GM10248 (cell line): ENCODE results near the gene GBF1.

ENCODE experiments used
- CTCF ChIA-PET: fragments of 300-600 bp; sonication (Branson Sonifier 250); formaldehyde crosslinking; extraction: SDS; loops from one replicate; lab custom pipeline; 2021; ENCODE audit warnings: antibody characterized with exemption; lab: Yijun Ruan, JAX
- POLR2A ChIA-PET: fragments of 350-650 bp; sonication (Branson Sonifier 250); formaldehyde crosslinking; extraction: SDS; loops from one replicate; lab custom pipeline; 2020; ENCODE audit warnings: antibody characterized with exemption; lab: Yijun Ruan, JAX
- DNase-seq: peaks from one replicate; pipeline ENCODE4 v3.0.0; 2012; ENCODE audit errors: extremely low spot score
- CTCF ChIP-seq: IDR thresholded peaks from 2 replicates; pipeline ENCODE4 v1.5.1; 2012; ENCODE audit warnings: mild to moderate bottlenecking, low read depth; ENCODE audit errors: extremely low read depth, missing control alignments, control extremely low read depth

Gene GBF1

GRCh38 chr10:102281102-102281487 lies 35.8 kb downstream of the GBF1 start:
- TF ChIP-seq CTCF, result no peak
- DNase-seq, result no peak
- CTCF ChIA-PET, result interaction anchor here (0.9 kb wide), 1 partner anchor 37 kb away, joined by 3 read pairs; no protein-coding TSS in a partner anchor

GRCh38 chr10:102283488-102283887 lies 38.2 kb downstream of the GBF1 start:
- ChIA-PET CTCF (interaction anchor here (0.9 to 4.1 kb wide), 12 partner anchors 8 to 300 kb away, joined by 3 to 16 read pairs (median 4); no protein-coding TSS in a partner anchor), POLR2A (no interaction called here)

More at GRCh38 chr10:102281102-102281487, 35.8 kb downstream of the GBF1 start:
- POLR2A ChIA-PET, result no interaction called here

GRCh38 chr10:102283890-102284289 lies 38.6 kb downstream of the GBF1 start:
- CTCF ChIA-PET, result interaction anchor here (0.5 to 4.1 kb wide), 13 partner anchors 7 to 299 kb away, joined by 3 to 16 read pairs (median 4); no protein-coding TSS in a partner anchor
- POLR2A ChIA-PET, result no interaction called here

More at GRCh38 chr10:102283488-102283887, 38.2 kb downstream of the GBF1 start:
- TF ChIP-seq CTCF, result no peak
- no peak for DNase-seq

DNA sequence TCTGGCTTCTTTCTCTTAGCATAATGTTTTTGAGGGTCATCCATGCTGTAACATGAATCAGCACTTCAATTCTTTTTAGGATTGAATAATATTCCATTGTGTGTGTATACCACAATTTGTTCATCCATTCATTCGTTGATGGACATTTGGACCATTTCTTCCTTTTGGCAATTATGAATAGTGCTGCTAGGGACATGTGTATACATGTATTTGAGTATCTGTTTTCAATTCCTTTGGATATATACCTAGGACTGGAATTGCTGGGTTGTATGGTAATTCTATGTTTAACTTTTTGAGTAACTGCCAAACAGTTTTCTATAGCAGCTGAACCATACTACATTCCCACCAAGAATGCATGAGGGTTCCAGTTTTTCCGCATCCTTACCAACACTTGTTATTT lies 39.2 kb downstream of the GBF1 start:
- no peak for DNase-seq
- TF ChIP-seq CTCF, result no peak
- CTCF ChIA-PET, result interaction anchor here (0.9 to 4.1 kb wide), 9 partner anchors 11 to 138 kb away, joined by 3 to 16 read pairs (median 4); no protein-coding TSS in a partner anchor
- POLR2A ChIA-PET, result no interaction called here

More at GRCh38 chr10:102283890-102284289, 38.6 kb downstream of the GBF1 start:
- TF ChIP-seq CTCF, result no peak
- no peak for DNase-seq

DNA sequence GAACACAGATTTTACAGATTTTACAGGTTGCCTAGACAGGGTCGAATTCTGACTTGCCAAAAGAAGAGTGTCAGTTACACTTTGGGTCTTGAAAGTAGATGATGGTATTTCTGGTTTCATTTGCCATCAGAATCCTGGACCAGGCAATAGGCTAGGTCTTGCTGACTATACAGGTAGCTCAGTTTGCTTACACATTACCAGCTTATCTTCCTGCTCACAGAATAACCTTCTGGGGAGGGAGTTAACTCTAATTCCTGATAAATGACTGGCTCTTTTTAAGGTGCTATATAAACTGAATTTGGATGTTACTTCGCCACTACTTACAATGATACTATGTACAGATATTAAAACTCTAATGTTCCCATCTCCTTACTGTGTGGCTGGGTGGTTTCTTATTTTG lies 39.8 kb downstream of the GBF1 start:
- no peak for TF ChIP-seq CTCF
- DNase-seq, result no peak
- ChIA-PET CTCF (interaction anchor here (1.2 to 4.1 kb wide), 6 partner anchors 10 to 137 kb away, joined by 3 to 16 read pairs (median 4); no protein-coding TSS in a partner anchor), POLR2A (no interaction called here)

- POLR2A ChIA-PET, result interaction anchor here (0.6 kb wide), 1 partner anchor 37 kb away, joined by 4 read pairs; no protein-coding TSS in a partner anchor
Measured at GRCh38 chr10:102286216-102286615, 40.9 kb downstream of the GBF1 start.

More at GRCh38 chr10:102286216-102286615, 40.9 kb downstream of the GBF1 start:
- DNase-seq, result no peak
- no peak for TF ChIP-seq CTCF
- CTCF ChIA-PET, result interaction anchor here (1.4 to 4.1 kb wide), 3 partner anchors 56 to 66 kb away, joined by 7 to 16 read pairs (median 10); no protein-coding TSS in a partner anchor
